HCT116 (cell line): ENCODE results near the gene FAHD1.

ENCODE experiments used
- EZH2phosphoT487 ChIP-seq: fragments of 200-600 bp; IDR thresholded peaks from 2 replicates; pipeline ENCODE4 v1.6.1; 2018; ENCODE audit warnings: antibody characterized with exemption, borderline replicate concordance
- ZNF274 ChIP-seq: fragments of 200-500 bp; sonication (Bioruptor generic); IDR thresholded peaks from 2 replicates; pipeline ENCODE4 v1.6.1; 2014; ENCODE audit warnings: mild to moderate bottlenecking, low read depth, low read length, inconsistent platforms

DNA sequence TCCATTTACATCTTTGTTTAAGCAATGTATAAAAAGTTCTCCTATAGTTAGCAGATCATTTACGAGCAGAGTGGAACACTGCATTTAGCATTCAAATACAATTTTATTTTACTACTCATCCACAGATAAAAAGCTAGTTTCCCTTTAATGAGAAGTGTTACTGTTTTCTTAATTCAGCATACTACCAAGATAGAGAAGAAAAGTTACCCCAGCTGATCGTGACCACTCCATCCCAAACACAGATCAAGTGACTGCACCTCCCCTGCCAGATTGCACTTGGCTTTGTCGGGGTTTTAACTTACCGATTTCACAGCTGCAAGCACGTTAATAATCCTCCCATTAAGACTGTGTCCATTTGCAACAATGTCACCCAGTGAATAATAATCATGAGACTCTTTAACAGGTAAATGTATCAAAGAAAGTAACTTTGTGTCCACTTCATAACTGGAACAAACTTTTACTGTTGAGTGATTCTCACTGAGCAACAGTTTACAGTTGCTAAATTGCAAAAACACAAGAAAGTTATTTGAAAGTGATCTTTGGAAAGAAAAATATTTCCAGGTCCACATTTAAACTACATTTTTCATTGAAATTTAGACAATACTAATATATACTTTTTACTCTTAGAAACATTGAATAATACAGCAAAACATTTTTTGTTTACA, 30.6 kb downstream of the FAHD1 start:
- no peak for TF ChIP-seq EZH2phosphoT487
- TF ChIP-seq ZNF274 = no peak
